HUES64 (cell line): ENCODE data around the gene RASL10B.

Experiments
- H3K27ac ChIP-seq: 2 replicates; pipeline ENCODE4 v1.7.0; 2013; ENCODE audit warnings: low read depth, low read length, inconsistent platforms
- H3K27me3 ChIP-seq: 2 replicates; pipeline ENCODE4 v1.6.1; 2013; ENCODE audit warnings: mild to moderate bottlenecking, low read length; ENCODE audit not compliant: insufficient read depth
- H3K36me3 ChIP-seq: 2 replicates; pipeline ENCODE4 v1.6.1; 2013; ENCODE audit warnings: mild to moderate bottlenecking, low read length; ENCODE audit not compliant: insufficient read depth
- H3K4me1 ChIP-seq: 2 replicates; pipeline ENCODE4 v1.6.1; 2013; ENCODE audit warnings: mild to moderate bottlenecking, low read length, moderate library complexity; ENCODE audit not compliant: insufficient read depth
- H3K4me3 ChIP-seq: 2 replicates; pipeline ENCODE4 v1.5.1; 2013; ENCODE audit warnings: mild to moderate bottlenecking, low read length, moderate library complexity
- H3K9ac ChIP-seq: 2 replicates; pipeline ENCODE4 v1.6.1; 2013; ENCODE audit warnings: mild to moderate bottlenecking, low read depth, low read length
- H3K9me3 ChIP-seq: 2 replicates; pipeline ENCODE4 v1.6.1; 2013; ENCODE audit warnings: low read depth, low read length; ENCODE audit not compliant: insufficient read depth
- WGBS: fragments of 150-250, 120-280 bp; methylation state at CpG from one replicate; pipeline ENCODE4 v1.1.7; 2013; ENCODE audit warnings: missing lambda C conversion rate; 5-methylcytosine and 5-hydroxymethylcytosine counted together

RASL10B gene

GRCh38 chr17:35784895-35785294 lies 53.5 kb downstream of the RASL10B start:
- peaks cover 4% of the 10 kb centered on the region; the same call in 1 of the 2 replicates for H3K27me3 ChIP-seq
- WGBS, result 87% methylated on average over 2 of the region's 2 CpGs
- no peaks in the 10 kb centered on the region for H3K4me1 ChIP-seq
- H3K36me3 ChIP-seq, result no peaks in the 10 kb centered on the region
- no peak overlapping the region for H3K9ac ChIP-seq
- no peak overlapping the region for H3K27ac ChIP-seq
- no peaks in the 10 kb centered on the region for H3K9me3 ChIP-seq
- no peak overlapping the region for H3K4me3 ChIP-seq

GRCh38 chr17:35786941-35787432 lies 55.5 kb downstream of the RASL10B start:
- H3K4me3 ChIP-seq, result no peak overlapping the region
- H3K27ac ChIP-seq, result no peak overlapping the region
- no peaks in the 10 kb centered on the region for H3K36me3 ChIP-seq
- peaks cover 15% of the 10 kb centered on the region for H3K27me3 ChIP-seq
- H3K4me1 ChIP-seq, result 0 out of 2 replicates have a peak, but pooled peaks cover 2% of the 10 kb centered on the region
- H3K9ac ChIP-seq, result no peak overlapping the region; the same call in 1 of the 2 replicates
- WGBS, result 54% methylated on average over 3 of the region's 3 CpGs
- no peaks in the 10 kb centered on the region for H3K9me3 ChIP-seq

- Histone ChIP-seq H3K36me3 (no peaks in the 10 kb centered on the region), H3K27ac (no peak overlapping the region), H3K4me1 (0 out of 2 replicates have a peak, but pooled peaks cover 2% of the 10 kb centered on the region), H3K4me3 (no peak overlapping the region), H3K27me3 (peaks cover 33% of the 10 kb centered on the region), H3K9me3 (no peaks in the 10 kb centered on the region), H3K9ac (no peak overlapping the region)
- WGBS, result 66% methylated on average over 2 of the region's 2 CpGs
These were observed 57.3 kb downstream of the RASL10B start for GRCh38 chr17:35788477-35789368.

DNA sequence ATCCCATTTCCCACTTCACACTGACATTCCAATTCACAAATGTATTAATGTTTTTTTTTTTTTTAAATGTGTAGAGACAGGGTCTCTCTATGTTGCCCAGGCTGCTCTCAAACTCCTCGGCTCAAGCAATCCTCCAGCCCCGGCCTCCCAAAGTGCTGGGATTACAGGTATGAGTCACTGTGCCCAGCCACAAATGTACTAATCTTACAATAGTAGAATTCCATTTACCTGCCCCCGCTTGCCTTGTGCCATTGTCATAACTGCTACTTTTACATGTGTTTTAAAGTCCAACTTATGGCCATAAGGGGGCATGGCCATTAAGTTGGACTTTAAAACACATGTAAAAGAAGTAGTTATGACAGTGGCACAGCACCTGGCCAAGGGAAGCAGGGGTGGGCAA lies 59.4 kb downstream of the RASL10B start:
- 89% methylated on average over 3 of the region's 3 CpGs for WGBS
- Histone ChIP-seq H3K4me3 (no peak overlapping the region), H3K27me3 (peaks cover 54% of the 10 kb centered on the region)

GRCh38 chr17:35791681-35792350 lies 60.4 kb downstream of the RASL10B start:
- 53% methylated on average over 9 of the region's 9 CpGs for whole genome bisulfite sequencing
- no peaks in the 10 kb centered on the region for H3K9me3 ChIP-seq
- H3K4me3 ChIP-seq, result no peak overlapping the region
- peaks cover 2% of the 10 kb centered on the region; the same call in 1 of the 2 replicates for H3K4me1 ChIP-seq
- H3K27me3 ChIP-seq, result peaks cover 64% of the 10 kb centered on the region
- no peak overlapping the region for H3K27ac ChIP-seq
- H3K36me3 ChIP-seq, result no peaks in the 10 kb centered on the region
- no peak overlapping the region for H3K9ac ChIP-seq

More for the DNA sequence above, 59.4 kb downstream of the RASL10B start:
- no peak overlapping the region for H3K9ac ChIP-seq
- H3K4me1 ChIP-seq, result peaks cover 2% of the 10 kb centered on the region; the same call in 1 of the 2 replicates
- no peaks in the 10 kb centered on the region for H3K36me3 ChIP-seq
- H3K27ac ChIP-seq, result no peak overlapping the region
- H3K9me3 ChIP-seq, result no peaks in the 10 kb centered on the region
